Endothelial cell of umbilical vein (primary cell): ENCODE data around the gene RAB2B. TPM values are rescaled to one million over a fixed set of nuclear protein-coding genes. Genes with fewer than 3 reads are reported as not detected.

Experiments
- BruUV-seq: library from RNA; stranded (reverse); fragments of 400-500 nt; replicated peaks from 2 replicates; lab custom pipeline; 2021; lab: Mats Ljungman, UMichigan
- CTCF ChIA-PET: fragments of 300-600, 350-600 bp; sonication (Branson Sonifier 250); formaldehyde crosslinking; loops from one replicate; lab custom pipeline; 2021; ENCODE audit warnings: antibody characterized with exemption, inconsistent platforms; lab: Charles Lee
- POLR2A ChIA-PET: fragments of 300-600, 350-600 bp; sonication (Branson Sonifier 250); formaldehyde crosslinking; loops from one replicate; lab custom pipeline; 2021; ENCODE audit warnings: antibody characterized with exemption, inconsistent platforms; lab: Charles Lee
- DNase-seq: peaks from one replicate; pipeline ENCODE4 v3.0.0-alpha.2; 2011; ENCODE audit warnings: low read depth, low spot score
- FAIRE-seq: peaks from 2 replicates; lab custom pipeline; 2011; peaks lifted over from hg19 to GRCh38; lab: Jason Lieb, UNC
- H2AFZ ChIP-seq: 2 replicates; pipeline ENCODE4 v1.6.0; 2012; ENCODE audit warnings: low read depth, low read length, control low read depth, inconsistent platforms
- H3K27ac ChIP-seq: 2 replicates; pipeline ENCODE4 v1.5.1; 2011; ENCODE audit warnings: low read depth, mild to moderate bottlenecking, control low read depth, low read length, moderate library complexity; ENCODE audit not compliant: insufficient read depth
- H3K27me3 ChIP-seq, 2 experiments: 2 replicates each; pipeline versions ENCODE4 v1.6.0 to v1.6.1; 2011; ENCODE audit warnings: low read length in 2 of 2, mixed read lengths in 1 of 2; ENCODE audit not compliant: control insufficient read depth in 2 of 2, insufficient read depth in 2 of 2
- H3K36me3 ChIP-seq, 2 experiments: 2 replicates in 1 of 2; 3 replicates in 1 of 2; pipeline ENCODE4 v1.5.1; 2011; ENCODE audit warnings: low read length in 2 of 2, mild to moderate bottlenecking in 1 of 2, moderate library complexity in 1 of 2; ENCODE audit not compliant: control insufficient read depth in 2 of 2, insufficient read depth in 2 of 2; ENCODE audit errors: extremely low read depth in 1 of 2
- H3K4me1 ChIP-seq: 3 replicates; pipeline ENCODE4 v1.5.1; 2011; ENCODE audit warnings: mild to moderate bottlenecking, low read length; ENCODE audit not compliant: control insufficient read depth, insufficient read depth; ENCODE audit errors: extremely low read depth
- H3K4me2 ChIP-seq: 2 replicates; pipeline ENCODE4 v1.6.1; 2011; ENCODE audit warnings: low read length, control low read depth, mixed read lengths; ENCODE audit not compliant: insufficient read depth
- H3K4me3 ChIP-seq, 3 experiments: fragments of 200-600 bp in 1 of 3; sonication (generic), shearing (Covaris generic) in 1 of 3; replicated peaks in 1 of 3; 2 replicates each; pipeline ENCODE4 v1.5.1; 2011 to 2016; ENCODE audit warnings: control low read depth in 3 of 3, low read length in 3 of 3, mild to moderate bottlenecking in 2 of 3, inconsistent platforms in 1 of 3, low read depth in 1 of 3, moderate library complexity in 1 of 3; ENCODE audit not compliant: insufficient read depth in 1 of 3
- H3K79me2 ChIP-seq: 2 replicates; pipeline ENCODE4 v1.6.0; 2012; ENCODE audit warnings: low read length, inconsistent platforms; ENCODE audit not compliant: control insufficient read depth, insufficient read depth
- H3K9ac ChIP-seq: replicated peaks from 2 replicates; pipeline ENCODE3; 2011; ENCODE audit warnings: low read length, control low read depth; ENCODE audit not compliant: insufficient read depth; ENCODE audit errors: extremely low read depth
- H3K9me1 ChIP-seq: replicated peaks from 3 replicates; pipeline ENCODE4 v1.6.0; 2011; ENCODE audit warnings: mild to moderate bottlenecking, low read length; ENCODE audit not compliant: control insufficient read depth, insufficient read depth; ENCODE audit errors: extremely low read depth
- H3K9me3 ChIP-seq: replicated peaks from 2 replicates; pipeline ENCODE4 v1.5.1; 2012; ENCODE audit warnings: low read length, inconsistent platforms; ENCODE audit not compliant: control insufficient read depth, insufficient read depth
- H4K20me1 ChIP-seq: replicated peaks from 2 replicates; pipeline ENCODE3; 2011; ENCODE audit warnings: mild to moderate bottlenecking, low read length; ENCODE audit not compliant: control insufficient read depth, insufficient read depth; ENCODE audit errors: extremely low read depth
- CTCF ChIP-seq, 2 donors: IDR thresholded peaks; 1 replicate in 1 of 2; 2 replicates in 1 of 2; pipeline ENCODE4 v1.5.1; 2011; ENCODE audit warnings: low read length in 2 of 2, mild to moderate bottlenecking in 2 of 2, moderate library complexity in 2 of 2, control low read depth in 1 of 2, inconsistent platforms in 1 of 2, low read depth in 1 of 2; ENCODE audit not compliant: insufficient read depth in 1 of 2; ENCODE audit errors: extremely low read depth in 1 of 2
- EZH2 ChIP-seq: IDR thresholded peaks from 2 replicates; pipeline ENCODE4 v1.6.1; 2012; ENCODE audit warnings: borderline replicate concordance, low read depth, mild to moderate bottlenecking, moderate library complexity, low read length, inconsistent platforms; ENCODE audit not compliant: severe bottlenecking
- JUN ChIP-seq: IDR thresholded peaks from 2 replicates; pipeline ENCODE4 v1.6.1; 2011; ENCODE audit warnings: borderline replicate concordance, low read depth; ENCODE audit not compliant: insufficient read length, insufficient read depth
- POLR2A ChIP-seq: IDR thresholded peaks from 2 replicates; pipeline ENCODE4 v1.6.1; 2012; ENCODE audit warnings: low read depth, mild to moderate bottlenecking, control low read depth, low read length
- POLR2AphosphoS5 ChIP-seq: IDR thresholded peaks from 2 replicates; pipeline ENCODE4 v1.6.1; 2012; ENCODE audit warnings: low read depth, mild to moderate bottlenecking, control low read depth, low read length, moderate library complexity; ENCODE audit not compliant: insufficient read depth
- dilution Hi-C: fragments of 300-500 bp; cut with MboI; formaldehyde crosslinking; loops from one replicate; pipeline ENCODE4 v1.15.0; 2019; ENCODE audit warnings: low sequenced_read_pairs; ENCODE audit not compliant: extremely low pct_ligation_motif_present
- intact Hi-C: fragments of 100-400 bp; cut with micrococcal nuclease; formaldehyde crosslinking; loops from one replicate; pipeline ENCODE4 v1.10.0; 2022
- polyA plus RNA-seq, 4 experiments: library from polyadenylated mRNA; depleted of rRNA in 3 of 4; stranded (reverse) in 3 of 4; unstranded in 1 of 4; fragments of >200 nt; gene quantifications; 2 replicates each; pipeline versions ENCODE4 v1.2.1 to v1.2.3, GENCODE V29; 2011 to 2012; ENCODE audit warnings: missing spikeins in 1 of 4
- total RNA-seq: library from RNA; stranded (reverse); gene quantifications from 2 replicates; pipeline ENCODE4 v1.2.3, GENCODE V29; 2021

RAB2B gene
- total and polyA plus RNA-seq, 2 donors (not counting 3 experiments of a cell fraction or from before 2014, with no cell fraction given): 27.9 to 29.1 TPM

- Histone ChIP-seq H3K9ac (no peak overlapping the region), H4K20me1 (no peaks in the 10 kb centered on the region), H3K4me3 (no peak overlapping the region), H3K27ac (no peak overlapping the region), H3K9me1 (no peaks in the 10 kb centered on the region), H3K4me2 (no peak overlapping the region), H3K27me3 (peaks cover 21% of the 10 kb centered on the region in 2 experiments), H2AFZ (no peak overlapping the region), H3K4me1 (peaks cover 3% of the 10 kb centered on the region), H3K79me2 (no peaks in the 10 kb centered on the region), H3K36me3 (no peaks in the 10 kb centered on the region), H3K9me3 (no peaks in the 10 kb centered on the region)
- BruUV-seq: no TSS peak
- DNase-seq: no peak
- dilution Hi-C loops: no loop called here
- TF ChIP-seq JUN: no peak
- no peak for TF ChIP-seq POLR2A
- no peak for TF ChIP-seq EZH2
- no peak for TF ChIP-seq POLR2AphosphoS5
- TF ChIP-seq CTCF (IDR thresholded peaks at IDR 0.05; ENCODE audit: extremely low read depth in 1 of 2, insufficient read depth in 1 of 2, low read depth in 1 of 2, low read length in 2 of 2): no peak
- intact Hi-C loops: no loop called here
- ChIA-PET CTCF (interaction anchor here (1.7 to 3.1 kb wide), 4 partner anchors 13 to 26 kb away, joined by 4 to 28 read pairs (median 9); partner anchors contain the start of gene METTL3), POLR2A (no interaction called here)
- no peak for FAIRE-seq
Observed at GRCh38 chr14:21524575-21525490, 48.1 kb upstream of the RAB2B start.
